BJ (cell line): ENCODE data around the gene POMT1. TPM values are rescaled to one million over a fixed set of nuclear protein-coding genes. Genes with fewer than 3 reads are reported as not detected.
A peak's percentile ranks its signal among the peaks of the same experiment; 100 is the strongest.

Experiments used
- CTCF ChIA-PET: fragments of 350-600 bp; formaldehyde crosslinking; extraction: SDS; loops from one replicate; lab custom pipeline; 2021; ENCODE audit warnings: antibody characterized with exemption, inconsistent platforms; lab: Yijun Ruan, JAX
- POLR2A ChIA-PET: fragments of 300-600 bp; sonication (Branson Sonifier 250); formaldehyde crosslinking; extraction: SDS; loops from one replicate; lab custom pipeline; 2021; ENCODE audit warnings: antibody characterized with exemption; lab: Charles Lee
- DNase-seq: peaks from one replicate; pipeline ENCODE4 v3.0.0-alpha.2; 2011; ENCODE audit warnings: low read depth
- H3K27me3 ChIP-seq: 2 replicates; pipeline ENCODE4 v1.6.0; 2011; ENCODE audit warnings: low read length; ENCODE audit not compliant: control insufficient read depth, insufficient read depth
- H3K36me3 ChIP-seq: 2 replicates; pipeline ENCODE4 v1.5.1; 2011; ENCODE audit warnings: low read length; ENCODE audit not compliant: control insufficient read depth, insufficient read depth
- H3K4me3 ChIP-seq: 2 replicates; pipeline ENCODE4 v1.5.1; 2011; ENCODE audit warnings: low read depth, mild to moderate bottlenecking, control low read depth, low read length
- polyA plus RNA-seq: library from polyadenylated mRNA; depleted of rRNA; stranded (reverse); fragments of >200 nt; gene quantifications from 2 replicates; pipeline ENCODE4 v1.2.3, GENCODE V29; 2011
- TF ChIP-seq, protein P1 (sequence below): IDR thresholded peaks from 2 replicates; pipeline ENCODE4 v1.5.1; 2011; ENCODE audit warnings: low read depth, mild to moderate bottlenecking, control low read depth, inconsistent platforms, low read length, moderate library complexity; ENCODE audit not compliant: insufficient read depth

POMT1 gene
- polyA plus RNA-seq, 1 experiment: 32.1 TPM

DNA sequence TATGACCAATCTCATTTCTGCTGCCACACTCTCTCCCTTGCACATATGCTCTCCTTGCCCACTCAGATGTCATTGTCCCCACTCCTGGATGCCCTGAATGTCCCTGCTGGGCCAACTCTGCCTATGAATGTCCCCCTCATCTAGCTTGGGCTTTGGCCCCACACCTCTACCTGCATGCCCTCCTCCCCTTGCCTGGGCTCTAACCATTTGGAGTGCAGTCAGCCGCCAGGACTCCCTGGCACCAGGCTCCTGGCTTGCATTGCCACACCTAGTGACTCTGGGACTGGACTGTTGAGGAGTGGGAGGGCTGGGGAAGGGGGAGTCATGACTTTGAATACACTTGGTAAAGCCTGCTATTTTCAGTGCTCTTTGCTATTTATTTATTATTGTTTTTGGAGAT lies 41.6 kb upstream of the POMT1 start:
- POLR2A ChIA-PET: no interaction called here
- Histone ChIP-seq H3K36me3 (peaks cover 35% of the 10 kb centered on the region), H3K4me3 (no peak overlapping the region), H3K27me3 (no peaks in the 10 kb centered on the region)
- CTCF ChIA-PET: no interaction called here
- no peak for DNase-seq
- TF ChIP-seq, protein P1, sequence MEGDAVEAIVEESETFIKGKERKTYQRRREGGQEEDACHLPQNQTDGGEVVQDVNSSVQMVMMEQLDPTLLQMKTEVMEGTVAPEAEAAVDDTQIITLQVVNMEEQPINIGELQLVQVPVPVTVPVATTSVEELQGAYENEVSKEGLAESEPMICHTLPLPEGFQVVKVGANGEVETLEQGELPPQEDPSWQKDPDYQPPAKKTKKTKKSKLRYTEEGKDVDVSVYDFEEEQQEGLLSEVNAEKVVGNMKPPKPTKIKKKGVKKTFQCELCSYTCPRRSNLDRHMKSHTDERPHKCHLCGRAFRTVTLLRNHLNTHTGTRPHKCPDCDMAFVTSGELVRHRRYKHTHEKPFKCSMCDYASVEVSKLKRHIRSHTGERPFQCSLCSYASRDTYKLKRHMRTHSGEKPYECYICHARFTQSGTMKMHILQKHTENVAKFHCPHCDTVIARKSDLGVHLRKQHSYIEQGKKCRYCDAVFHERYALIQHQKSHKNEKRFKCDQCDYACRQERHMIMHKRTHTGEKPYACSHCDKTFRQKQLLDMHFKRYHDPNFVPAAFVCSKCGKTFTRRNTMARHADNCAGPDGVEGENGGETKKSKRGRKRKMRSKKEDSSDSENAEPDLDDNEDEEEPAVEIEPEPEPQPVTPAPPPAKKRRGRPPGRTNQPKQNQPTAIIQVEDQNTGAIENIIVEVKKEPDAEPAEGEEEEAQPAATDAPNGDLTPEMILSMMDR: no peak

DNA sequence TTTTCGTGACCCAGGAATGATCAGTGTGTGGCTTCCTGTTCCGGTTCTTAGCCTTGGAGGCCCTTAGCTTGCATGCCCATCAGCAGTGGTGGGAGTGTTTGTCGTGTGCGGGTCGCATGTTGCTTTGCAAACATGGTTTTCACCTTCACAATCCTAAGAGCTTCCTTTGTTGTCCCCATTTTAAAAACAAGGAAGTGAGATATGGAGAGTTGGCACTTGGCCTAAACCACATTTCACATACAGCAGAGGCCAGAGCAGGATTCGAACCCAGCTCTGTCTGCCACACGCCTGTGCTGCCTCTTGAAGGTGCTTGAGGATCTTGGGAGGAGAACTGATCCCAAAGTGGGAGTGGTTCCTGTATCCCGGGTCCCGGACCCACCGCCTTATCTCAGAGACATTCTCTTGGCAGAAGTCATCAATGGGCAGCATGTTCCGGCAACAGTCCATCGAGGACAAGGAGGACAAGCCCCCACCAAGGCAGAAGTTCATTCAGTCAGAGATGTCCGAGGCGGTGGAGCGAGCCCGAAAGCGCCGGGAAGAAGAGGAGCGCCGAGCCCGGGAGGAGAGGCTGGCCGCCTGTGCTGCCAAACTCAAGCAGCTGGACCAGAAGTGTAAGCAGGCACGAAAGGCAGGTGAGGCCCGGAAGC lies 38.2 kb upstream of the POMT1 start:
- no peak for DNase-seq
- H3K27me3 ChIP-seq: no peaks in the 10 kb centered on the region
- POLR2A ChIA-PET: no interaction called here
- CTCF ChIA-PET: interaction anchor here (0.8 to 1.8 kb wide), 3 partner anchors 13 to 128 kb away, joined by 3 to 5 read pairs (median 3); no protein-coding TSS in a partner anchor
- H3K4me3 ChIP-seq: no peak overlapping the region
- H3K36me3 ChIP-seq: peaks cover 36% of the 10 kb centered on the region
- TF ChIP-seq, protein P1: no peak

DNA sequence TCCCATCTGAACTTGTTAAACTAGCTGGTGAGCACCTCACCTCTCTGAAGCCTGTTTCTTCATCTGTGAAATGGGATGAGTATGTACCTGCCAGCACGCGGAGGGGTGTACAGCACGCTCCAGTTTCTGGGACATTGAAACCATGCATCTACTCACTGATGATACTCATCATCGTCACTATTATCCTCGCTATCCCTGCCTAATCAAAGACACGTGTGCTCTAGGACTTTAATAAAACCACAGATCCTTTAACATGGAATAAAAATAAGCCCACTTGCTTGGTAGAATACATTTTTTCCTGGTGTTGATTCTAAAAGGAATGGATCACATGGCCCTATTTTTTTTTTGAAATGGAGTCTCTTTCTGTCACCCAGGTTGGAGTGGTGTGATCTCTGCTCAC lies 37.3 kb upstream of the POMT1 start:
- POLR2A ChIA-PET: no interaction called here
- H3K4me3 ChIP-seq: no peak overlapping the region
- peaks cover 36% of the 10 kb centered on the region for H3K36me3 ChIP-seq
- CTCF ChIA-PET: interaction anchor here (2.1 kb wide), 1 partner anchor 115 kb away, joined by 6 read pairs; no protein-coding TSS in a partner anchor
- H3K27me3 ChIP-seq: no peaks in the 10 kb centered on the region
- DNase-seq: peak; percentile 19
- TF ChIP-seq, protein P1: no peak

DNA sequence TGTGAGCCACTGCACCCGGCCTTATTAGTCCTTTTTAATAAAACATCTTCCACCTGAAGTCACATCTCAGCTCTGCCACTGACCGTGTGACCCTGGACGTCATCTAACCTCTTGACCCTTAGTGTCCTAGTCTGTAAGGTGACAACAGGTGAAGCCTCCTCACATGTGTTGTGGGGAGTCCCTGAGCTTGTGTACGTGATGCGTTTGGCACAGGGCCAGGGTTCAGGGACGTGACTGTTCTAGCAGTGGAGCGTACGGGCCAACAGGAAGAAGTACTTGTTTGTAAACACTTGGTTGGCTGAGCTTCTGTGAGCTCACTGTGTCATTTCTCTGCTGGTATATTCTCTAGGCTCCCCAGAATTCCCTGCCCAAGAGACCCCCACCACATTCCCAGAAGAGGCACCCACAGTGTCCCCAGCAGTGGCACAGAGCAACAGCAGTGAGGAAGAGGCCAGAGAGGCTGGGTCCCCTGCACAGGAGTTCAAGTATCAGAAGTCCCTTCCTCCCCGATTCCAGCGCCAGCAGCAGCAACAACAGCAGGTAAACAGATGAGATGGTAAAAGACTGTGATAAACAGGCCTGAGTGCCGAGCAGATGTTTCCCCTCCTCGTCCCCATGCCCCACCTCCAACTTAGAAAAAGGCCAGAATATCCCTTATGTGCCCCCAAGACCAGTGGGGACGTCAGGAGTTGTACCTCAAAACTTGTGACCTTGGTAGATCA lies 35.3 kb upstream of the POMT1 start:
- POLR2A ChIA-PET: no interaction called here

DNA sequence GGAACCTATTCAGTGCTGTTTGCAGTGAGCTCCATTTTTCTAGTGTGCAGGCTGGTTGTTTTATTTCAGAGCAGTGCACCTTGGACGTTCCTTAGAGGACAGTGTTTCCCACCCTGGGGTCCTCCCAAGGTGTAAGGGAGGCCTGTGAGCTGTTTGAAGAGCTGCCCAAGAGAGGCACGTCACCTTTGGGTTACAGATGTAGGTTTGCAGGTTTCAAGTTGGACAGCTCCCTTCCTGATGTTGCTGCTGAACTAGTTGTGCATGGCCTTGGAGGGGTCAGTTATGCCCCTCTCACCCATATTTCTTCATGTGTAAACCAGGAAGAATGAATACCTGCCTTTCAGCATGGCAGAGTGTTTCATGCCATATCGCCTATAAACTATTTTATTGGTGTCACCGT lies 34.7 kb upstream of the POMT1 start:
- Histone ChIP-seq H3K4me3 (no peak overlapping the region), H3K36me3 (peaks cover 39% of the 10 kb centered on the region), H3K27me3 (no peaks in the 10 kb centered on the region)
- CTCF ChIA-PET: no interaction called here
- POLR2A ChIA-PET: no interaction called here
- no peak for DNase-seq
- TF ChIP-seq, protein P1: no peak

More for the DNA sequence above, 35.3 kb upstream of the POMT1 start:
- TF ChIP-seq, protein P1: no peak
- Histone ChIP-seq H3K4me3 (no peak overlapping the region), H3K27me3 (no peaks in the 10 kb centered on the region), H3K36me3 (peaks cover 39% of the 10 kb centered on the region)
- DNase-seq: no peak
- CTCF ChIA-PET: no interaction called here
